SH-SY5Y (cell line): ENCODE measurements around the gene CRISP2.

Source experiments
- GATA2 ChIP-seq: IDR thresholded peaks from 2 replicates; pipeline ENCODE4 v1.6.1; 2011; ENCODE audit warnings: mild to moderate bottlenecking, low read depth, low read length
- GATA3 ChIP-seq: IDR thresholded peaks from 2 replicates; pipeline ENCODE4 v1.6.1; 2011; ENCODE audit warnings: low read depth, mild to moderate bottlenecking, low read length, moderate library complexity

DNA sequence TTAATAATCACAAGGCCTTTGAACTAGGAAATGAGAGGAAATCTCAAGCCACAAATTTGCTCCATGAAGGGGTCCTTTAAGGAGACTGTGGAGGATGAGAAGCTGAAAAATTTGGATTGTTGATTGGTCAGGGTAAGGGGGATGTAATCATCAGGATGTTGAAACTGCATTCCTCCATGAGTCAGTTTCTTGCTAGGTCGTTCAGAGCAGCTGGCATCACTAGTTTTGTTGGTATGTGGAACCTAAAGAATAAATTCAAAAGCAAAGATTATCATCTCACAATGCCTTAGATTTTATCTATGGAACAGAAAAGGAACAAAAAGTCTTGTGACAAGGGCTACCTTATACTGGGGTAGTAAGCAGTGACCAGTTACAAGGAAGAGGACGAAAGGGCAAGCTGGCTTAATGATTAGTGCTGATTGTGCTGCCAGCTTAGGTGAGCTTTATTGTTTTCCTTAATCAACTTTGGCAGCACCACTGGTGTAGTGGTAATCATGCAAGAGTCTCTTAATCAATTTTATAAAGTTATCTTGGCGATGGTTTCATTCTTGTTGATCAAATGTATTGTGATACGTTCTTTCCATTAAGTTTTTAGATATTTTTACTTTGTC lies 36.6 kb downstream of the CRISP2 start:
- TF ChIP-seq GATA3 (no peak), GATA2 (no peak)
